LNCAP (cell line): ENCODE data around the gene CTSZ.
A peak's percentile ranks its signal among the peaks of the same experiment; 100 is the strongest.

Experiments used
- TF ChIP-seq, protein P1 (sequence below): fragments of 450-650 bp; IDR thresholded peaks from 2 replicates; pipeline ENCODE4 v1.5.1; 2017; ENCODE audit warnings: mild to moderate bottlenecking

The CTSZ gene

GRCh38 chr20:58965270-58966064 lies 41.6 kb downstream of the CTSZ start:
- TF ChIP-seq, protein P1, sequence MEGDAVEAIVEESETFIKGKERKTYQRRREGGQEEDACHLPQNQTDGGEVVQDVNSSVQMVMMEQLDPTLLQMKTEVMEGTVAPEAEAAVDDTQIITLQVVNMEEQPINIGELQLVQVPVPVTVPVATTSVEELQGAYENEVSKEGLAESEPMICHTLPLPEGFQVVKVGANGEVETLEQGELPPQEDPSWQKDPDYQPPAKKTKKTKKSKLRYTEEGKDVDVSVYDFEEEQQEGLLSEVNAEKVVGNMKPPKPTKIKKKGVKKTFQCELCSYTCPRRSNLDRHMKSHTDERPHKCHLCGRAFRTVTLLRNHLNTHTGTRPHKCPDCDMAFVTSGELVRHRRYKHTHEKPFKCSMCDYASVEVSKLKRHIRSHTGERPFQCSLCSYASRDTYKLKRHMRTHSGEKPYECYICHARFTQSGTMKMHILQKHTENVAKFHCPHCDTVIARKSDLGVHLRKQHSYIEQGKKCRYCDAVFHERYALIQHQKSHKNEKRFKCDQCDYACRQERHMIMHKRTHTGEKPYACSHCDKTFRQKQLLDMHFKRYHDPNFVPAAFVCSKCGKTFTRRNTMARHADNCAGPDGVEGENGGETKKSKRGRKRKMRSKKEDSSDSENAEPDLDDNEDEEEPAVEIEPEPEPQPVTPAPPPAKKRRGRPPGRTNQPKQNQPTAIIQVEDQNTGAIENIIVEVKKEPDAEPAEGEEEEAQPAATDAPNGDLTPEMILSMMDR = no peak

DNA sequence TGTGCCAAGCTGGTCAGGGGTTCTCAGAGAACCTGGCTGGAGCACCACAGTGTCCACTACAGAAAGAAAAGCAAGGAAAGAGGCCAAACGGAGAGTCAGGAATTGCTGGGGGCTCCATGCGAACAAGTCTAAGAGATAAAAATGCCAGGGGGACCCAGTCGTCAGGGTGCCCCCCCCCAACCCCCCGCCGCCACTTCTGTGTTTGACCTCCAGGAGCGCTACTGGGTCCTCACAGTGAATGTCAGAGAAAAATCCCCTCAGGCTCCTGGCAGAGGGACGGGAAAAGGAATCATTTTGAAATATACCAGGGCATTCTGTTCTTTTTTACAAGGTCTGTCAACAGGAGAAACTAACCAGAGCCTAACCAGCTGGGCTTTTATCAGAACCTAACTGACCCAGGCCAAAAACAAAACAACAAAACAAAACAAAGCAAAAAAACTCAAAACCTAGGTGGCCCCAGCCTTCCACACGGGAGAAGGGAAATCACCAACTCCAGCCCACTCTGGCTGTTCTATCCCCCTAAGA lies 43.9 kb downstream of the CTSZ start:
- TF ChIP-seq, protein P1 = no peak

DNA sequence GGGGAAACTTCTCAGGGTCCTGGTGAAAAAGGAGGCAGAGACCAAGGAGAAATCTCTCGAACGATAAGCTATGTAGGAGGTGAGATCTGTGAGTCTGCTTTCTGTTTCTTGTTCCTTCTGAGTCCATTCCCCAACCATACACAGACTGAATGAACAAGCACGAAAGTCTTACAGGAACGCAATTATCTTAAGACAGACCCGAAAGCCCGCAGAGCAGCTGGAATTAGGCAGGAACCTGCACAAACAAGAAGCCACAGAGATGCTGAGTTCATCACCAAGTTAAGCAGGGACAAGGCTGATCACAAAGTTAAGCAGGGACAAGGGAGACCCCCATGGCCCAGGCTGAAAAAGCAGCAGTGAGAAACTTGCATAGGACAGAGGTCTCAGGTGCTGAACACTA lies 47.4 kb downstream of the CTSZ start:
- TF ChIP-seq, protein P1 = no peak

- TF ChIP-seq, protein P1 = no peak
Observed at GRCh38 chr20:58956078-58956477, 51.0 kb downstream of the CTSZ start.

GRCh38 chr20:58953050-58953449 lies 54.0 kb downstream of the CTSZ start:
- TF ChIP-seq, protein P1 = no peak

DNA sequence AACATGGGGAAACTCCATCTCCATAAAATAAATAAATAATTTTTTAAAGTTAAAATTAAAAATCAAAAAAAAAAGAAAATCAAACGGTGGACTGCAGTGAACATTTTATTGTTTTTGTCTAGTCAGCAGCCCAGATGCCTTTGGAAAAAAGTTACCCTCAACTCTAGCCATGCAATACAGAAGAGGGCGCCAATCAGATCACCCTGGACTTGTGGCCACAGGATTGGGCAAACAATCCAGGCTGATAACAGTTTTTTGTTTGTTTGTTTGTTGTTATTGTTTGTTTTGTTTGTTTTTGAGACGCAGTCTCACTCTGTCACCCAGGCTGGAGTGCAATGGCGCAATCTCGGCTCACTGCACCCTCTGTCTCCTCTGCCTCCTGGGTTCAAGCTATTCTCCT lies 56.5 kb downstream of the CTSZ start:
- TF ChIP-seq, protein P1 = peak; percentile 9; the same call in 1 of the 2 replicates

DNA sequence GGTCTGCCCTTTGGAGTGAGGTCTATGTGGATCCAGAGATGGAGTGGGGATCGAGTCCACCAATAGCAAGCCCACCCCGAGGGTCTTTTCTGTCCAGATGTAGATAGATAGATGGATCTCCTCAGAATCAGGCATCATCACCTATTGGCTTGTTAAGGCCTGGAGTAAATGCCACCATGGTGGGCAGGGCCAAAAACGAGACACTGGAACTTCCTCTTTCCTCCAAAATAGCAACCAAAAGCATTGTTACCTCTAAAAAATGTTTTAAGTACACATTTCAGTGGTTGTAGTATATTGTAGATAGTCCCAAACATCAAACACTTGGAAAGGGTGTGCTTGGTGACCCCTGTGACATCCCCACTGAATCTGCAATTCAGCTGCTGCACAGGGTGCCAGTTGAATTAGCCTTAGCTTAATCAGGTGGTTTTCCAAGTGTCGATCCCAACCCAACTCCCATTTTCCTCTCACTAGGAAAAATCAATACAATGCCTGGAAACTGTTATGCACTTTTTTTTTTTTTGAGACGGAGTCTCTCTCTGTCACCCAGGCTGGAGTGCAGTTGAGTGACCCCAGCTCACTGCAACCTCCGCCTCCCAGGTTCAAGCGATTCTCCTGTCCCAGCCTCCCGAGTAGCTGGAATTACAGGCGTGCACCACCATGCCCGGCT lies 61.0 kb downstream of the CTSZ start:
- TF ChIP-seq, protein P1 = no peak
